HG03439 (cell line): ENCODE results near the gene BMX.

Source experiments
- ATAC-seq: cut with Tn5 transposase; IDR thresholded peaks from one replicate; pipeline ENCODE4 v1.9.1; 2021; ENCODE audit warnings: mild to moderate bottlenecking, moderate library complexity; ENCODE audit not compliant: unreplicated experiment

The BMX gene

GRCh38 chrX:15500497-15500966 is at the start of gene BMX:
TSS of gene BMX (plus strand) at chrX:15500807. CDS start at chrX:15508354, 7,547 bp downstream.
- ATAC-seq: no peak

- no peak for ATAC-seq
These were observed 48.7 kb upstream of the BMX start for GRCh38 chrX:15451913-15452312.

GRCh38 chrX:15464704-15465103 is 35.9 kb upstream of the BMX start:
- ATAC-seq: no peak

DNA sequence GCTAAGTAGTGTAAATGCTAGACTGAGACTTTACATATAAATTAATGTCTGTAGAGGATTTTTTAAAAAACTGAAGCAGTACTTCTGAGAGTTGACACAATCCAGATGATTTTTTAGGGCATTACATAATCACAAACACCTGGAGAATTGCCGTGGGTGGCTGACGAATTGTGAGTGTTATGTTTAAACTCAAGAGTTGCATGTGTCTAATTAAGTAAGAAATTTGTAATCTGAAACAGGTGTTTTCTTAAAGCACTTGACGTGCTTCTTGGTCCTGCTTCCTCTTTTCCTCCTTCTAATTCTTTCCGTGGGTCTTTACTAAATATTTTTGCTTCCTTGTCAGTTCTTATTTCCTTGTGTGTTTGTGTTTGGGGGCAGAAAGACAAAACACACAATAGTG is 35.3 kb upstream of the BMX start:
- peak; percentile 88 for ATAC-seq

DNA sequence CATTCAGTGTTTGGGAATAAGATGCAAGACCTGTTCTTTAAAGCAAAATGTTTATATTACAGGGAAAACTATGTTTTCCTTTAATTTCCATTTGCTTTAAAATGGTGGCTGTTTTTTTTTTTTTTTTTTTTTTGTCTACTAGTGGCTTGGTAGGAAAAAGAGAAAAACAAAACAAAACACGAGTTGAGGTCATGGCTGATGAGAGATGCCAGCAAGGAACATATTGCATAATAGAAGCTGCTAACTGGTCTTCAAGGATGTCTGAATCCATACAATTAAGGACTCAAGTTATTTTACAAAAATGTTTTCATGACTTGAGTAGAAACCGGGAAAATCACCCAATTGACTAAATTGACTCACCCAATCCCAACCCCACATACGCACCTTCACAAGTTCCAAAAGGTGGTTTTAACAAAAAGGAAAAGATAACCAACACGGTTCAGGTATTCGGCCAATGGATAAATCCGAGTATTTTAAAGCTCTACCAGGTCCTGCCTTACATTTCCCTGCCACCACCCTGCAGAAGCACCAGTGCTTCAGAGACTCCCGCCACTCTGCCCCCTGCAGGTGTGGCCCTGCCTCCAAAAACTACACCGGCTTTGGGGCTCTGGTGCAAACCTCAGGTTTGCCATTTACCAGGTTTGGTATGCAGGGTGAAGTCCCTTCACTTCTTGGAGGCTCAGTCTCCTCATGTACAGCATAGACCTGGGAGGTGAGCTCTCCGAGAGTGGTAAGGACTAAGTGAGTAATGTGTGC is 34.5 kb upstream of the BMX start:
- no peak for ATAC-seq

DNA sequence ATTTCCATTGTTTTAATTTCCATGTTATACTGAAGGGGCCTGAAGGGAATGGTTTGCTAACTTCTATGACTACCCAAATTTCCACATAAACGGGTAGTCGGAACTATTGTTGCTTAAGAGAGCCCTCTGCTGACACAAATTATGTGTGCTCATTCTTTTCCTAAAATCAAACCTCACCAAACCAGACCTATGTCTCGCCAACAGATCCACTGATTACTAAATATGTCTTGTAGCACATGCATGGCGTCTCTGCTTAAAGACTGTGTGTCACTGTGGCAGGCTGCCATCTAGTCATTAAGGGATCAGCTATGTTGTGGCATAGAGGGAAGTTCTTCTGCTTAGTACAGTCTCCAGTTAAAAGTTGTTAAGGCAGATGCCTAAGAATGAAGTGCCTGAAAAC is 32.6 kb upstream of the BMX start:
- no peak for ATAC-seq

- ATAC-seq: no peak
These were observed 31.0 kb upstream of the BMX start for GRCh38 chrX:15469613-15470012.

DNA sequence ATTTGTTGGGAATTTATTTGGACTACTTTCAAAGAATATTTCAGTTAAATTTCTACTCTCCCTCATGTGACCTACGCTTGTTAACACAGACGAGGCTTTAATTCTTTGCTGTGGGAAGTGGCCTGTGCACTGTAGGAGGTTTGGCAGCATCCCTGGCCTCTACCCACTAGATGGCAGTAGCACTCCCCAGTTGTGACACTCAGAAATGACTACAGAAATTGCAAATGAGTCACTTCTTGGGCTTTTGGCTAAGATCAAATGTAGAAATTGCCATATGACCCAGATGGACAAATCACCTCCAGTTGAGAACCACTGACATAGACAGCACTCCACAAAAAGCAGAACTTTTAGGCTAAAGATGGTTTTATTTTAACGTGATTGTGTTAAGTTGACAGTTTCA is 29.6 kb upstream of the BMX start:
- peak; percentile 63 for ATAC-seq

GRCh38 chrX:15472531-15472930 is 28.1 kb upstream of the BMX start:
- ATAC-seq: no peak

GRCh38 chrX:15474028-15474427 is 26.6 kb upstream of the BMX start:
- no peak for ATAC-seq

GRCh38 chrX:15475021-15475420 is 25.6 kb upstream of the BMX start:
- ATAC-seq: no peak

GRCh38 chrX:15475486-15475885 is 25.1 kb upstream of the BMX start:
- no peak for ATAC-seq

GRCh38 chrX:15483891-15484290 is 16.7 kb upstream of the BMX start:
- ATAC-seq: no peak

DNA sequence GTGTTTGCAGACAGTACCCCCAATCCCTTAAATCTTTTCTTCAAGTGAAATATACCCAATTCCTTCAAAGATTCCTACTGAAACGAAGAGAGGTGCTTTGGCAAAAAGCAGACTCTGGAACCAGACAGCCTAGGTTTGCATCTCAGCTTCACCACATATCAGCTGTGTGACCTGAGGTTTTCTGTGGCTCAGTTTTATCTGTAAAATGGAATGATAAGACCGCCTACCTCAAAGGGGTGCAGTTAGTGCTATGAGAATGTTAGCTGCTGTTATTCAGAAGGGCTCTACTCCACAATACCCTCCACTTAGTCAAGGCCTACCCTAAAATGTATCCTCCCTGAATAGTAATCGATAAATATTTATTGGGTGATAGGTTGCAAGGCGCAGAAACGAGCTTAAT is 8.1 kb upstream of the BMX start:
- ATAC-seq: no peak

DNA sequence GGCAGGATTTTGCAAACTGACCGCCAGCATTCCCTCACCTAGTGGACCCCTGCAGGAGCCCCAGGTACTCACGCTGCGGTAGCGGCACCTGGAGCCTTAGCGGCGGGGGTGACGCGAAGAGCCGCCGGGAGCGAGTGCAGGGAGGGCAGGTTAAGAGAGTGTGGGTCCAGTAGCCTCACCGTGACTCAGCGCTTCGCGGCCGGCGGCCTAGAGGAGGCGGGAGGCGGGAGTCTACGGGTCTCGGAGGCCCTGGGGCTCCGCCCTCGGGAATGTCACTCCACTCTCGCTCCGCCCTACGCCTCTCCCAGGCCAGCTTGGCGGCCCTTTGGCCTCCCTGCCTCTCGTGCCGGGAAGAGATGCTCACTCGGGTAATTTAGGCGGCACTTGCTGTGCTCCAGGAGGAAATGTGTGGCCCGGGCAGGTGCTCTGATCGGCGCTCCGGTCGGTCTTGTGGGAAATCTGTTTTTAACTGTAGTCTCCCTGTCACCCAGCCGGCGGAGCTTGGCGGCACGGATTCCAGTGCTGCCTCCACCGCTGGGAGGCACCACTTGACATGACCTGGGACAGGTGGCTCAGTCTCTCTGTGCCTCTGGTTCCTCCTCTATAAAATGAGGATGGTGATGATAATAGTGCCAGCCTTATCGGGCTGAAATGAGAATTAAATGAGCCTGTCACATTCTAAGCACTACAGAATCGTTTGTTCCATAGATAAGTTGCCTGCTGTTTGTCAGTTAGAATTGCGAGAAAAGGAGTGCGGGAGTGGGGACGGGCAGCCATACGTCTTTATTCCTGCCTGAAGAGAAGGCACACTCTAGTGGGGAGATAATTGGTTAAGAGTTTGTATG is 7.3 kb upstream of the BMX start, which contains the start of gene PIR:
Gene PIR (minus strand): TSS at position 216 of the 845 bp plus-strand sequence. CDS start 2,076 bp downstream, outside the sequence.
- peak; percentile 99 for ATAC-seq

GRCh38 chrX:15495801-15496200 is 4.8 kb upstream of the BMX start:
- ATAC-seq: no peak

GRCh38 chrX:15496824-15497223 is 3.8 kb upstream of the BMX start:
- no peak for ATAC-seq

- no peak for ATAC-seq
These were observed 2.7 kb upstream of the BMX start for GRCh38 chrX:15497865-15498264.

DNA sequence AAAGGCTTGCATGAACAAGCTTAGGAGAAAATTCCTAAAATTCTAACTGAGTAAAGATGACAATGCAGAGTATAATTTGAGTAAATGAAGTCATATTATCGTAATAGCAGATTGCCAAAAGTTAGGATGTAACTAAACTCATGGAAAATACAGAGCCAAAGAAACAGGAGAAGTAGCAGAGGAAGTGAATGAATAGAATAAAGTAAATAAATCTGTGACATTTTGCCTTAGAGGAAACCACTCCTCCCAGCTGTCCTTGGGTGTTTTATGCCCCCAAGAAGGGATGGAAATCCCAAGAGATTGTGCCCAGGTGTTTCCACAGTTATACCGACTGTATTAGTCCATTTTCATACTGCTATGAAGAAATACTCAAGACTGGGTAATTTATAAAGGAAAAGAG is 1.9 kb upstream of the BMX start:
- ATAC-seq: no peak

DNA sequence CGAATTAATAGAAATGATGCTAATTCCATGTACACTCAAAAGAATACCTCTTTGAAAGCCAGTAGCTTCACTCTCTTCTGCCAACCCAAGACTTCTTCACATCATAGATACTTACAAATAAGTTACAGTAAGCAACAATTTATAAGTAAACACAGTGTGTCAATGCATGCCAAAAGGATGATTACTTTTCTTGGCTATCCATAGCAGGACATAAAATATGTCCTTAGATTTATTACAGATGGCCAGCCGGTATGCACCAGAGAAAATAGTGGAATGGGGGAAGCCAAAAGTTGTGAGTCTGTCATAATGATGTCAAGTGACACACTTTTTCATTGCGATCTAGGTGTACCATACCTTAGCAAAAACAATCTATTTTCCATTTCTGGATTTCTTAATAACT is 631 bp upstream of the BMX start:
- ATAC-seq: no peak

DNA sequence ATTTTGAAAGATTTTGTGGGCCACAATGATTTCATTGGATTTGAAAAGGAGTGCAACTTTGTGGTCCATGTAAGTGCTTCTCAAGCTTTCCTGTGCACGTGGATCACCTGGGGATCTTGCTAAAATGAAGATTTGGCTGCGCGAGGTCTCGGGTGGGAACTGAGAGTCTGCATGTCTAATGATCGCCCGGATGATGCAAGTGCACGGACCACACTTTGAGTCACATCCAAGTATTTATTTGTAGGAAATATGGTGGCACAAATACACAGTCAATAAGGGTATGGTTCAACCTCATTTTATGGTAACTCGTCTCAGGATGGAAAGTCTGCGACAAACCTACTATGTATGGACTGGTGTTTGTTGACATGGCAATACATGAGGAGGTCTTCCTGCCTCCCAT is 899 bp downstream of the BMX start:
- no peak for ATAC-seq

DNA sequence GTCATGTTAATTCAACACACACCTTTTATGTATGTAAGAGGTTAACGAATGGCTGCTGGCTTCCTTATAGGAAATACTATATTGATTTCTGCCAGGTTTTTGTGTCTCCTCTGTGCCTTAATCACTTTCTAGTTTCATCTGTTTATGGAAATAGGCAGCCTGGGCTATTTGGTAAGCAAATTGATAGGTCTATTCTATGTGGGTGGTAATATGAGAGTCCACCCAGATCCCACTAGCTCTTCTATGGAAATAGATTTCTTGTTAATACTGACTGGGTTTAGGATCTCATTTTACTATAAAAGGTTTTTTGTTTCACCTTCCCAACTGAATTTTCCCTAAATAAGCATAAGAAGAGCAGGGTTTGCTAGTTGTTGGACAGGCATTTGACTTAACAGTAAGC is 4.1 kb downstream of the BMX start:
- no peak for ATAC-seq
